ENCODE results near the gene RBM38.

DNA sequence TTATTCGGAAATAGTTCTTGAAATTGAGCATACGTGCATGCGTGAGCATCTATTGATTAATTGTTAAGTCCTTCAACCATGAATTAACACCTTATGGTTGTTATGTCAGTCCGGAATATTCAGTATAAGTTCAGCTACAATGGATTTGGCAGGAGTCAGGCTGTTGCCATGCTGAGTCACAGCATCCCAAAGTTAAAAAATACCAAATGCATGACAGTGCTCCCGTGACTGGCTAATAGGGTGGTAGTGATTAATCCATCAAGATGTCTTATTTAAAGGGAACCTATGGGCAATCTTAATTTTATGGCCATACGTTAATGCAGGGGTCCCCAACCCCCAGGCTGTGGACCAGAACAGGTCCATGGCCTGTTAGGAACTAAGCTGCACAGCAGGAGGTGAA lies 29.7 kb upstream of the RBM38 start:
- TF ChIP-seq, protein P1, sequence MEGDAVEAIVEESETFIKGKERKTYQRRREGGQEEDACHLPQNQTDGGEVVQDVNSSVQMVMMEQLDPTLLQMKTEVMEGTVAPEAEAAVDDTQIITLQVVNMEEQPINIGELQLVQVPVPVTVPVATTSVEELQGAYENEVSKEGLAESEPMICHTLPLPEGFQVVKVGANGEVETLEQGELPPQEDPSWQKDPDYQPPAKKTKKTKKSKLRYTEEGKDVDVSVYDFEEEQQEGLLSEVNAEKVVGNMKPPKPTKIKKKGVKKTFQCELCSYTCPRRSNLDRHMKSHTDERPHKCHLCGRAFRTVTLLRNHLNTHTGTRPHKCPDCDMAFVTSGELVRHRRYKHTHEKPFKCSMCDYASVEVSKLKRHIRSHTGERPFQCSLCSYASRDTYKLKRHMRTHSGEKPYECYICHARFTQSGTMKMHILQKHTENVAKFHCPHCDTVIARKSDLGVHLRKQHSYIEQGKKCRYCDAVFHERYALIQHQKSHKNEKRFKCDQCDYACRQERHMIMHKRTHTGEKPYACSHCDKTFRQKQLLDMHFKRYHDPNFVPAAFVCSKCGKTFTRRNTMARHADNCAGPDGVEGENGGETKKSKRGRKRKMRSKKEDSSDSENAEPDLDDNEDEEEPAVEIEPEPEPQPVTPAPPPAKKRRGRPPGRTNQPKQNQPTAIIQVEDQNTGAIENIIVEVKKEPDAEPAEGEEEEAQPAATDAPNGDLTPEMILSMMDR (IDR thresholded peaks at IDR 0.05; ENCODE audit: low read length) = no peak
- TF ChIP-seq EZH2 (optimal IDR thresholded peaks at IDR 0.05; ENCODE audit: low read depth, low read length) (no peak), EZH2phosphoT487 (IDR thresholded peaks at IDR 0.05; ENCODE audit: low read length) (no peak)
